SK-N-MC (cell line): ENCODE data around the gene CAMK4.

Source experiments
- EZH2 ChIP-seq: fragments of 200-600 bp; sonication (generic); IDR thresholded peaks from one replicate; pipeline ENCODE4 v1.6.1; 2017; ENCODE audit warnings: antibody characterized with exemption
- POLR2AphosphoS5 ChIP-seq: IDR thresholded peaks from 2 replicates; pipeline ENCODE4 v1.6.1; 2012; ENCODE audit warnings: mild to moderate bottlenecking, low read depth, low read length, borderline replicate concordance

GRCh38 chr5:111478266-111478665, 254.1 kb downstream of the CAMK4 start:
- TF ChIP-seq POLR2AphosphoS5, result no peak
- no peak for TF ChIP-seq EZH2
